T-helper 9 cell (primary cell): Measurements from ENCODE around the gene TMEM217.
A peak's percentile ranks its signal among the peaks of the same experiment; 100 is the strongest.

Experiments
- DNase-seq: peaks from one replicate; pipeline ENCODE4 v3.0.0-alpha.2; 2020

The TMEM217 gene

GRCh38 chr6:37243131-37243815 lies 14.7 kb downstream of the TMEM217 start:
- DNase-seq: no peak

DNA sequence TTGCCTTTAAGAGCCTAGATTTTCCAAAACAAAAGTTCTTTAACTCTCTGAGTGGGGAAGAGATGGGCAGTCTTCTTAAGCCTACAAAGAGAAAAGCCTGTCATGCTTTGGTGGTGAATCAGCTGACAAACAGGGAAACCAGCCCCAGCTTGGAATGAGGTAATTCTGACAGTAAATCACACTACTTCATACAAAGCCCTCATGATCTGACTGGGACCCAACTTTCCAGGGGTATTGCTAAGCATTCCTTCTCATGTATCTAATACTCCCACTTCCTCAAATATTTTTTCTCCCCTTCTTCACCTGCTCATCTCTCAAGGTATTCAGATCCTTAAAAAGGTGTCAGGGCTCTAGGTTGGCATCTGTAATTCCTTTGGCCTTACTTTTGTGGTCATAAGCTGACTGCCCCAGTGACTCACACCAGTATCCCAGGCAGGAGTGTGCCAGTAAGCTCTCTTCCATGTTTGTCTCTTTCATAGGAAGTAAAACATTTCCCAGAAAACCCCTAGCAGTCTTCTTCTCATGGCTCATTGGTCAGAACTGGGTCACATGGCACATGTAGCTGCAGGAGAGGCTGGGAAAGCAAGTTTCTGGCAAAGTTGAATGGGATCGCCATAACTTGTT lies 15.4 kb downstream of the TMEM217 start:
- DNase-seq: no peak

DNA sequence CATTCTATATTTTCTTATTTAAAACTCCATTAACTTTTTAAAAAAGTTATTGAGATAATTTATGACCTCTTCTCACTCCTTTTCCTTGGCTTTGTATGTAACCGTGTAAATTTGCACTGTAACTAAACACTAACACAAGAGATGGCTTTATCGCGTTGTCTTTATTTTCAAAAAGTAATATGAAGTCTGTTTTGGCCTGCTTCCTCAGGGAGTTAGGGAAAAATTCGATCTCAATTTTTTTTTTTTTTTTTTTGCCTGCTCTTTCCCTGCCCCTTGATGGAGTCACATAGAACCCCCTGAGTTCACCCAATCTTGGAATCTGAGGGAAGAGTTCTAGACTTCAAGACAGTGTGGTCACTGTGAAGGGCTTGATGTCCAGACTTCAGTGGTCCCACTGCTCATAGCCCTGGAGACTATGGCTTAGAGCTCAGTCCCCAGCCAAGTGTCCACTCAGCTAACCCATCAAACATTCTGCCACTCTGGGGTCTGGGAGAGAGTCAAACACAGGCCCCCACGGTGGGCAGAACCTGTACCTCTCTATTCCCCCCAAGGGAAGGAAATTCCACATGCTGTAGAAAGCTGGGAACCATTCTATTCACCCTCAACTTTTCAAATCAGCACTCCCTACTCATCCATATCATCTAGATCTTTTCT lies 16.0 kb downstream of the TMEM217 start:
- no peak for DNase-seq

- DNase-seq: no peak
Observed at GRCh38 chr6:37241131-37241530, 16.8 kb downstream of the TMEM217 start.

DNA sequence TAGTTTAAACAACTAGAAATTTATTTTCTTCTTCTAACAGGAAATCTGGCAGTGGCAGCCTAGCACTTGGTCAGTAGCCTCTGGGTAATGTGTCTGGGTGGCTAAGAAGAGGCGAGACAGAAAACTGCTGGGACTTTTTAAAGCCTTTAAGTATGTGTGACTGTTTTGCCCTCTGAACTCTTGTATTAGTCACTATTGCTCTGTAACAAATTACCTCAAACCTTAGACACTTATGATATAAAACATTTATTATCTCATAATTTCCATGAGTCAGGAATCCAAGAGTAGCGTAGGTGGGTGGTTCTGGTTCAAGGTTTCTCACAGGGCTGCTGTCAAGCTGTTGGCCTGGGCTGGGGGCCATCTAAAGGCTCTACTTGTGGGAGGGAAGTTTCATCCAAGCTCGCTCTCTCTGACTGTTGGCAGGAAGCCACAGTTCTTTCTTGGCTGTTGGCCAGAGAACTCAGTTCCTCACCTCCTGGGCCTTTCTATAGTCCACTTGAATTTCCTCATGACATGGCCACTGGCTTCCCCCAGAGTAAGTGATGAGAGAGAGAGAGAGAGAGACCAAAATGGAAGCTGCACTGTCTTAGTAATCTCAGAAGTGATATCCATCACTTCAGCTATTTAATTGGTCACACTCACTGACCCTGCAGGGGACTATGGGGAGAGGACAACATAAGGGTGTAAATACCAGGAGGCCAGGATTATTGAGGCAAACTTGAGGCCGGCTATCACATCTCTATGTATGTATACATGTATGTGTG lies 17.8 kb downstream of the TMEM217 start:
- DNase-seq: peak; percentile 14

- no peak for DNase-seq
Observed at GRCh38 chr6:37239526-37239925, 18.4 kb downstream of the TMEM217 start.

DNA sequence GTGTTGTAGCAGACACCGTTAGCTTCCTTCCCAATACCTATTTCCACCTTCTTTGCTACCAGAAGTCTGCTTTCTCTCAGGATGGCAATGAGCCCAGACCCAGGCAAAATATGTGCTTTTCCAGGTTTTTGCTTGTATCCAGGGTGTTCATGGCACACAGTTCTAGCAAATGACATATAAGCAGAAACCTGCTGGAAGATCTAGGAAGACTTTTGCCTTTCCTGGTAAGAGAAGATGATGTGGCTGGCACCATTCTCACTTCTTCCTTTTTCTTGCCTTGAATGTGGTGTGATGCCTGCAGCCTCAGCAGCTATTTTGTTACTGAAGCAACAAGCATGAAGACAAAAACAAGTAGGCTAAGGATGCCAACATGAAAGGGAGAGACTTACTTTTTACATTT lies 19.6 kb downstream of the TMEM217 start:
- DNase-seq: no peak

DNA sequence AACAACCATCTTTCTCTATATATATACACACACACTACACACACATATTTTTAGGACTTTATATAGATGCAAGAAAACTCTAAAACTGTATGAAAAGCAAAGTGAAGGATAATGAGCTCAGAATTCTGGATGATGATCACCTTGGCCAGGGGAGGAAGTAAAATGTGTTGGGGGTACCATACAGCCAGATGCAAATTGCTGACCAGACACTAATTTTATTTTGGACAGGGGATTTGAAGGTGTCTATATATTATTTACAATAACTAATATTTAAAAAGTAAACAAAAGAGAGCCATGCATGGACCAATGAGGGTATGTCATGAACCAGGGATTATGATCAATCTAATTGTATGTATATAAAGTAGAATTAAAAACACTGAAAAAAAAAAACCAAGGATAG lies 20.2 kb downstream of the TMEM217 start:
- no peak for DNase-seq

- no peak for DNase-seq
Observed at GRCh38 chr6:37236921-37237320, 21.0 kb downstream of the TMEM217 start.

GRCh38 chr6:37233541-37233940 lies 24.4 kb downstream of the TMEM217 start:
- no peak for DNase-seq

GRCh38 chr6:37232430-37233017 lies 25.4 kb downstream of the TMEM217 start:
- no peak for DNase-seq

GRCh38 chr6:37230104-37230503 lies 27.8 kb downstream of the TMEM217 start:
- no peak for DNase-seq

GRCh38 chr6:37225350-37226169 lies 32.4 kb downstream of the TMEM217 start:
- no peak for DNase-seq

DNA sequence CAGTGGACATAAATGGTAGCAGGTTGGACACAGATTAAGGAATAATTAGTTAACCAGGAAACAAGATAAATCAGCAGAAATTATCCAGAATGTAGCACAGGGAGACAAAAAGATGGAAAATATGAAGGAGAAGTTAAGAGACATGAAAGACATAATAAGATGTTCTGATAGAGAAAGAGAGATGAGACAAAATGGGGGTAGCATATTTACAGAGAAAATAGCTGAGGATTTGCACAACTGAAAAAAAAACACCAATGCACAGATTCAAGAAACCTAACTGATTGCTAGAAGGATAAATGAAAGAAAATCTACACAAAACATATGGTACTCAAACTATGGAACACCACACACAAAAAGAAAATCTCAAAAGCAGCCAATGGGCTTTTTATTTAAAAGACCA lies 35.0 kb downstream of the TMEM217 start:
- no peak for DNase-seq

- DNase-seq: peak; percentile 52
Observed at GRCh38 chr6:37222125-37222967, 35.6 kb downstream of the TMEM217 start.

DNA sequence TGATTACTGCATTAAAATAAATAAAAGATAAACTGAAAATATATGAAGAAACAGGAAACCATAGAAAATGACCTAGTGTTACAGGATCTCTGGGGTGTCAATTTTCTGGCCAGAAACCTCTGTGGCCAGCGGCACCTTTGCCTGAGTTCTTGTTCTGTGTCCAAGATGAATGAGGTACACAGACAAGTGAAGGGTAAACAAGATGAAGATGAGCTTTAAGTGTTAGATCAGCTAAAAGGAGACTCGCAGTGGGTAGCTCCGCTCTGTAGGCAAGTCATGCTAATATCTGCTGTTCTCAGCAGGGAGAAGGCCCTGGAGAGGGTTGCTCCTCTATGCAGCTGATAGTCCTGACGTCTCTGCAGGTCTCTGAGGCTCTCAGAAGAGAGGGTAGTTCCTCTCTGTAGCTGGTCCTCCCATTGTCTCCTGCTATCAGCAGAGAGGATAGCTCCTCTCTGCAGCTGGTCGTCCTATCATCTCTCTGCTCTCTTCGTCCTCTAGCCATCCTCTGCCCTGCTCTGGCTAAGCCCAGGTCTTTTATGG lies 36.3 kb downstream of the TMEM217 start:
- DNase-seq: no peak

DNA sequence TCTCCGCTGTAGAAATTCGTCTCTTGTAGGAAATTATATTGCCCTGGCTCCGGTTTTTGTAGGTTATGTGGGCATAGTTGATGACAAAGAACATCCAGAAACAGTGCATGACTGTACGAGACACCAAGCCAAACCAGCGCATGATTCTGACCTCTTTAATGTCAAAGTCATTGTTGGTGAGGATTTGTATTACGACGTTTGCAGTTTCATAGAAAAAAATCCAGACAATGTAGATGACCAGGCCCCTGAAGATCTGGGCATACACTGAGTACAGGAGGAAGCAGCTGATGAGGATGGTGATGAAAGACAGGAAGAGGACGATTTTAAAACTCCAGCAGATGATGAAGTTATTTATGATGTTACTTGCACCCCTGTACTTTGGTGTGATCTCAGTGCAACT lies 39.4 kb downstream of the TMEM217 start:
- DNase-seq: no peak

DNA sequence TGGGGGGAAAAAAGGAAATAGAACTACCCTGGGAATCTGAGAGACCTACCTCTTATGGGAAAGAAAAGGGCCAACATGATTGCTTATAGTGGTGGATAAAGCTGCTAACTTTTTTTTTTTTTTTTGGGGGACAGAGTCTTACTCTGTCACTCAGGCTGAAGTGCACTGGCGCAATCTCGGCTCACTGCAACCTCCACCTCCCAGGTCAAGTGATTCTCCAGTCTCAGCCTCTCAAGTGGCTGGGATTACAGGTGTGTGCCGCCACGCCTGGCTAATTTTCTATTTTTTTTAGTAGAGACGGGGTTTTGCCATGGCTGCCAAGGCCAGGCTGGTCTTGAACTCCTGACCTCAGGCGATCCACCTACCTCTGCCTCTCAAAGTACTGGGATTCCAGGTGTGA lies 39.9 kb downstream of the TMEM217 start:
- DNase-seq: no peak

DNA sequence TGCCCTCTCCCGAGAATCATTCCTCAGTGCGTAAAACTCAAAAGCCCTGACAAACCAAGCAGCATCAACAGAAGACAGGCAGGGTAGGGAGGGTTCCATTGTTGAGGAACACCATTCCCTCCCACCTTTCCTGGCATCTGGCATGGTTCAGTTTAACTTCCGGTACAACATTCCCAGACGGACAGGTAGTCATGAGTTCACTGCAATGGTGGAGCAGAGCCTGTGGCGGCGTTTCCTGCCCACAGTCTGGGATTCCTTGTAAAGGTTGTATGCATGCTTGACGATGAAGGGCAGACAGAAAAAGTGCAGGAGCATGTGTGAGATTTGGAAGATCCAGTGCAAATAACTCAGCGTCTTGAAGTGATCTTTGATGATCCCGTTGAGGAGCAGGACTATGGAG lies 45.7 kb downstream of the TMEM217 start:
- DNase-seq: no peak

DNA sequence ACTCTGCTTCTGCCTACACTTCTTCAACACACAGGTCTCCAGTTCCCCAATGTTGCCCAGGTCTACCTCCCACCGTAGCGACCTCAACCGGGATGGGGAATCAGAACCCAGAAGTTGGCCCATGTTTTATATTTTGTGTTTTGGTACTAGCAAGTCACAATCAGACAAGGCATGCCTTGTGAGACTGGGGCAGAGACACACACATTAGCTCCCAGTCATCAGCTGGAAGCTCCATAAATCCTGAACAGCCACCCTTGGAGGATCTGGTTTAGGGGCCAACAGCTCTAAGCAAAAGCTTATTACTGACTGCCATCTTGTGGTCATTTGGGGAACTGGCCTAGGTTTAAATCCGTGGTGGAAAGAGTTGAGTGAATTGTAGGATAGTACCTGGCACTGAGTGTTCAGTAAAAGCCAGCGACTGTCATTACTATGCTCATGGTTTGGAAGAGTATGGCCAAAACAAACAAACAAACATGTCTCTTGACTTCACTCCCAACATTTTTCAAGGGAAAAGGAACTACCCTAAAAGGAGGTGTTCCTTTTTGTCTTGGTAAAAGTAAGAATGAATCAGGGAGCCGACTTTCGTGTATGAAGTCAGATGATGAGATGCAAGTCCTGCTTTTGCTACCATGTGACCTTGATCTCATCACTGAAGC lies 47.5 kb downstream of the TMEM217 start:
- peak; percentile 69 for DNase-seq
